ENCODE data around the gene GPC6. TPM values are rescaled to one million over a fixed set of nuclear protein-coding genes. Genes with fewer than 3 reads are reported as not detected.

Gene GPC6
- total and polyA plus RNA-seq, 9 of the 15 experiments (the other 6 are each of a cell fraction or from before 2014, with no cell fraction given) = under 0.01 to 0.20 (median 0.01) TPM; not detected in 4

- BruUV-seq (replicated peaks) = no TSS peak
- H3K4me3 ChIP-seq = no peak overlapping the region
- H2AFZ ChIP-seq (ENCODE audit: low read depth, low read length) = no peak overlapping the region
- no peaks in the 10 kb centered on the region for H3K36me3 ChIP-seq (ENCODE audit: control insufficient read depth, insufficient read depth, low read length)
- under 1% methylated on average over 8 of the region's 8 CpGs for WGBS (ENCODE audit: insufficient coverage, low coverage, missing lambda C conversion rate)
- no peak overlapping the region for H3K4me2 ChIP-seq (ENCODE audit: insufficient read depth, low read length)
- in situ Hi-C loops (cut with MboI) (no loop called here), intact Hi-C loops (cut with micrococcal nuclease) (no loop called here)
- no peaks in the 10 kb centered on the region for H3K9me1 ChIP-seq (ENCODE audit: control insufficient read depth, insufficient read depth, low read length)
- no peaks in the 10 kb centered on the region for H4K20me1 ChIP-seq (replicated peaks; ENCODE audit: control insufficient read depth, insufficient read depth, low read length)
- H3K9ac ChIP-seq (ENCODE audit: insufficient read depth in 1 of 2, low read depth in 2 of 2, low read length in 2 of 2) = no peak overlapping the region
- DNase-seq (ENCODE audit: extremely low read depth in 1 of 4, low spot score in 3 of 4) = no peak
- no peak overlapping the region for H3K27ac ChIP-seq (ENCODE audit: extremely low read depth, low read depth, low read length)
- ChIA-PET POLR2A (no interaction called here), CTCF (ENCODE audit: low intra/inter-chr PET ratio) (no interaction called here)
- H3K79me2 ChIP-seq (ENCODE audit: control insufficient read depth, insufficient read depth, low read length) = no peaks in the 10 kb centered on the region
- H3K4me1 ChIP-seq (replicated peaks in 1 of 2; ENCODE audit: control insufficient read depth in 2 of 2, insufficient read depth in 2 of 2, low read length in 2 of 2) = no peaks in the 10 kb centered on the region
- FAIRE-seq = no peak
- no peaks in the 10 kb centered on the region for H3K27me3 ChIP-seq (ENCODE audit: control insufficient read depth in 2 of 2, insufficient read depth in 2 of 2, low read length in 2 of 2)
- ATAC-seq = no peak
- H3K9me3 ChIP-seq (replicated peaks; ENCODE audit: control insufficient read depth, insufficient read depth, low read depth, low read length) = no peaks in the 10 kb centered on the region
- TF ChIP-seq ZNF707 (CRISPR knock-in tag; conservative IDR thresholded peaks at IDR 0.05) = no peak
- TF ChIP-seq ZNF561 (CRISPR knock-in tag; conservative IDR thresholded peaks at IDR 0.05) = no peak
- TF ChIP-seq, protein P1, sequence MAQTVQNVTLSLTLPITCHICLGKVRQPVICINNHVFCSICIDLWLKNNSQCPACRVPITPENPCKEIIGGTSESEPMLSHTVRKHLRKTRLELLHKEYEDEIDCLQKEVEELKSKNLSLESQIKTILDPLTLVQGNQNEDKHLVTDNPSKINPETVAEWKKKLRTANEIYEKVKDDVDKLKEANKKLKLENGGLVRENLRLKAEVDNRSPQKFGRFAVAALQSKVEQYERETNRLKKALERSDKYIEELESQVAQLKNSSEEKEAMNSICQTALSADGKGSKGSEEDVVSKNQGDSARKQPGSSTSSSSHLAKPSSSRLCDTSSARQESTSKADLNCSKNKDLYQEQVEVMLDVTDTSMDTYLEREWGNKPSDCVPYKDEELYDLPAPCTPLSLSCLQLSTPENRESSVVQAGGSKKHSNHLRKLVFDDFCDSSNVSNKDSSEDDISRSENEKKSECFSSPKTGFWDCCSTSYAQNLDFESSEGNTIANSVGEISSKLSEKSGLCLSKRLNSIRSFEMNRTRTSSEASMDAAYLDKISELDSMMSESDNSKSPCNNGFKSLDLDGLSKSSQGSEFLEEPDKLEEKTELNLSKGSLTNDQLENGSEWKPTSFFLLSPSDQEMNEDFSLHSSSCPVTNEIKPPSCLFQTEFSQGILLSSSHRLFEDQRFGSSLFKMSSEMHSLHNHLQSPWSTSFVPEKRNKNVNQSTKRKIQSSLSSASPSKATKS (CRISPR knock-in tag; IDR thresholded peaks at IDR 0.05) = no peak
- TF ChIP-seq ETS2 (tag; IDR thresholded peaks at IDR 0.05; ENCODE audit: borderline replicate concordance, poor library complexity, severe bottlenecking) = no peak
- no peak for TF ChIP-seq ZKSCAN1 (IDR thresholded peaks at IDR 0.05; ENCODE audit: low read depth, low read length)
- TF ChIP-seq CHD1 (IDR thresholded peaks at IDR 0.05; ENCODE audit: low read length) = no peak
- TF ChIP-seq FOXK1 (CRISPR knock-in tag; IDR thresholded peaks at IDR 0.05; ENCODE audit: borderline replicate concordance) = no peak
- no peak for TF ChIP-seq XRCC5 (IDR thresholded peaks at IDR 0.05; ENCODE audit: low read depth, low read length)
- no peak for TF ChIP-seq NUFIP1 (IDR thresholded peaks at IDR 0.05; ENCODE audit: partially characterized antibody)
- TF ChIP-seq, protein P2, sequence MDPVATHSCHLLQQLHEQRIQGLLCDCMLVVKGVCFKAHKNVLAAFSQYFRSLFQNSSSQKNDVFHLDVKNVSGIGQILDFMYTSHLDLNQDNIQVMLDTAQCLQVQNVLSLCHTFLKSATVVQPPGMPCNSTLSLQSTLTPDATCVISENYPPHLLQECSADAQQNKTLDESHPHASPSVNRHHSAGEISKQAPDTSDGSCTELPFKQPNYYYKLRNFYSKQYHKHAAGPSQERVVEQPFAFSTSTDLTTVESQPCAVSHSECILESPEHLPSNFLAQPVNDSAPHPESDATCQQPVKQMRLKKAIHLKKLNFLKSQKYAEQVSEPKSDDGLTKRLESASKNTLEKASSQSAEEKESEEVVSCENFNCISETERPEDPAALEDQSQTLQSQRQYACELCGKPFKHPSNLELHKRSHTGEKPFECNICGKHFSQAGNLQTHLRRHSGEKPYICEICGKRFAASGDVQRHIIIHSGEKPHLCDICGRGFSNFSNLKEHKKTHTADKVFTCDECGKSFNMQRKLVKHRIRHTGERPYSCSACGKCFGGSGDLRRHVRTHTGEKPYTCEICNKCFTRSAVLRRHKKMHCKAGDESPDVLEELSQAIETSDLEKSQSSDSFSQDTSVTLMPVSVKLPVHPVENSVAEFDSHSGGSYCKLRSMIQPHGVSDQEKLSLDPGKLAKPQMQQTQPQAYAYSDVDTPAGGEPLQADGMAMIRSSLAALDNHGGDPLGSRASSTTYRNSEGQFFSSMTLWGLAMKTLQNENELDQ (CRISPR knock-in tag; IDR thresholded peaks at IDR 0.05; ENCODE audit: borderline replicate concordance) = no peak
- no peak for TF ChIP-seq MAZ (CRISPR knock-in tag; conservative IDR thresholded peaks at IDR 0.05 in 1 of 2, IDR thresholded peaks at IDR 0.05 in 1 of 2)
- no peak for TF ChIP-seq HDAC2 (IDR thresholded peaks at IDR 0.05)
- no peak for TF ChIP-seq MTF1 (CRISPR knock-in tag; IDR thresholded peaks at IDR 0.05; ENCODE audit: borderline replicate concordance)
Observed at GRCh38 chr13:94309997-94310855, 1083.6 kb downstream of the GPC6 start.
